Measurements from ENCODE around the gene ELOVL3. TPM values are rescaled to one million over a fixed set of nuclear protein-coding genes. Genes with fewer than 3 reads are reported as not detected.
A peak's percentile ranks its signal among the peaks of the same experiment; 100 is the strongest.
"Not testable (repeated sequence)": the region's sequence is repeated elsewhere in the genome, so short reads cannot be mapped to it uniquely, and the experiment has no call there.

Gene ELOVL3
- total RNA-seq, 3 donors from 2014 or later, result not detected

- DNase-seq (no peak), ATAC-seq (no peak)
- Mint-ChIP-seq H3K9me3 (no peaks in the 10 kb centered on the region), H3K27me3 (ENCODE audit: low read depth) (peaks cover 16% of the 10 kb centered on the region), H3K4me1 (ENCODE audit: low read depth) (peaks cover 2% of the 10 kb centered on the region), H3K36me3 (ENCODE audit: insufficient read depth) (no peaks in the 10 kb centered on the region), H3K4me3 (no peak overlapping the region)
These were observed 8.9 kb downstream of the ELOVL3 start for GRCh38 chr10:102234888-102235597.

- DNase-seq (no peak), ATAC-seq (no peak)
- Mint-ChIP-seq H3K9me3 (no peaks in the 10 kb centered on the region), H3K36me3 (ENCODE audit: insufficient read depth) (no peaks in the 10 kb centered on the region), H3K27me3 (ENCODE audit: low read depth) (peaks cover 20% of the 10 kb centered on the region), H3K4me3 (no peak overlapping the region), H3K4me1 (ENCODE audit: low read depth) (peaks cover 3% of the 10 kb centered on the region)
These were observed 9.5 kb downstream of the ELOVL3 start for GRCh38 chr10:102235598-102235920.

- ATAC-seq, result no peak
- no peaks in the 10 kb centered on the region for H3K36me3 Mint-ChIP-seq (ENCODE audit: insufficient read depth)
- H3K4me3 Mint-ChIP-seq, result no peak overlapping the region
- peaks cover 5% of the 10 kb centered on the region for H3K4me1 Mint-ChIP-seq (ENCODE audit: low read depth)
- no peaks in the 10 kb centered on the region for H3K9me3 Mint-ChIP-seq
- no peak for DNase-seq
- peaks cover 23% of the 10 kb centered on the region for H3K27me3 Mint-ChIP-seq (ENCODE audit: low read depth)
These were observed 9.9 kb downstream of the ELOVL3 start for GRCh38 chr10:102236006-102236405.

GRCh38 chr10:102237711-102238252 is 11.7 kb downstream of the ELOVL3 start:
- no peak for DNase-seq
- no peaks in the 10 kb centered on the region for H3K9me3 Mint-ChIP-seq
- H3K36me3 Mint-ChIP-seq (ENCODE audit: insufficient read depth), result no peaks in the 10 kb centered on the region
- H3K4me1 Mint-ChIP-seq (ENCODE audit: low read depth), result peaks cover 14% of the 10 kb centered on the region
- peaks cover 28% of the 10 kb centered on the region for H3K27me3 Mint-ChIP-seq (ENCODE audit: low read depth)
- no peak overlapping the region for H3K4me3 Mint-ChIP-seq
- ATAC-seq, result no peak

- Mint-ChIP-seq H3K36me3 (ENCODE audit: insufficient read depth) (no peaks in the 10 kb centered on the region), H3K9me3 (no peaks in the 10 kb centered on the region), H3K4me3 (peak overlapping the region; percentile 50), H3K4me1 (ENCODE audit: low read depth) (peaks cover 22% of the 10 kb centered on the region), H3K27me3 (ENCODE audit: low read depth) (peaks cover 24% of the 10 kb centered on the region)
- no peak for ATAC-seq
- DNase-seq, result no peak
These were observed 14.4 kb downstream of the ELOVL3 start for GRCh38 chr10:102240467-102241031.

GRCh38 chr10:102241032-102241443 is 14.9 kb downstream of the ELOVL3 start:
- peak overlapping the region; percentile 50 for H3K4me3 Mint-ChIP-seq
- H3K9me3 Mint-ChIP-seq, result no peaks in the 10 kb centered on the region
- H3K4me1 Mint-ChIP-seq (ENCODE audit: low read depth), result peaks cover 22% of the 10 kb centered on the region
- ATAC-seq, result no peak
- no peaks in the 10 kb centered on the region for H3K36me3 Mint-ChIP-seq (ENCODE audit: insufficient read depth)
- H3K27me3 Mint-ChIP-seq (ENCODE audit: low read depth), result peaks cover 24% of the 10 kb centered on the region
- DNase-seq, result no peak

GRCh38 chr10:102241444-102242117 is 15.5 kb downstream of the ELOVL3 start, which contains the start of gene PITX3:
TSS of gene PITX3 (minus strand) at chr10:102241512. CDS start at chr10:102232080, 9,432 bp downstream.
- ATAC-seq (peak; percentile 69 to 72), DNase-seq (peak; percentile 81)
- H3K4me1 Mint-ChIP-seq (ENCODE audit: low read depth), result peaks cover 27% of the 10 kb centered on the region
- H3K36me3 Mint-ChIP-seq (ENCODE audit: insufficient read depth), result no peaks in the 10 kb centered on the region
- no peaks in the 10 kb centered on the region for H3K9me3 Mint-ChIP-seq
- peaks cover 24% of the 10 kb centered on the region for H3K27me3 Mint-ChIP-seq (ENCODE audit: low read depth)
- peak within 1 kb of the TSS; percentile 80 for H3K4me3 Mint-ChIP-seq

GRCh38 chr10:102242118-102242485 is 16.0 kb downstream of the ELOVL3 start:
- Mint-ChIP-seq H3K27me3 (ENCODE audit: low read depth) (peaks cover 24% of the 10 kb centered on the region), H3K4me1 (ENCODE audit: low read depth) (peaks cover 32% of the 10 kb centered on the region), H3K36me3 (ENCODE audit: insufficient read depth) (no peaks in the 10 kb centered on the region), H3K9me3 (no peaks in the 10 kb centered on the region), H3K4me3 (peak overlapping the region; percentile 80)
- no peak for DNase-seq
- no peak for ATAC-seq

- Mint-ChIP-seq H3K27me3 (ENCODE audit: low read depth) (peaks cover 24% of the 10 kb centered on the region), H3K36me3 (ENCODE audit: insufficient read depth) (peaks cover 4% of the 10 kb centered on the region), H3K4me3 (no peak overlapping the region), H3K9me3 (no peaks in the 10 kb centered on the region), H3K4me1 (ENCODE audit: low read depth) (peaks cover 44% of the 10 kb centered on the region)
- DNase-seq (no peak), ATAC-seq (no peak)
These were observed 17.2 kb downstream of the ELOVL3 start for GRCh38 chr10:102243309-102243708.

GRCh38 chr10:102245082-102245931 is 19.2 kb downstream of the ELOVL3 start, which contains the start of gene GBF1:
TSS of gene GBF1 (plus strand) at chr10:102245532. CDS start at chr10:102258939, 13,407 bp downstream.
- Mint-ChIP-seq H3K4me1 (ENCODE audit: low read depth) (peaks cover 53% of the 10 kb centered on the region), H3K9me3 (no peaks in the 10 kb centered on the region), H3K36me3 (ENCODE audit: insufficient read depth) (peaks cover 4% of the 10 kb centered on the region), H3K4me3 (peak within 1 kb of the TSS; percentile 99), H3K27me3 (ENCODE audit: low read depth) (peaks cover 20% of the 10 kb centered on the region)
- DNase-seq, result peak; percentile 78
- ATAC-seq, result peak; percentile 88

GRCh38 chr10:102245932-102246251 is 19.8 kb downstream of the ELOVL3 start:
- peak overlapping the region; percentile 99 for H3K4me3 Mint-ChIP-seq
- peaks cover 16% of the 10 kb centered on the region for H3K27me3 Mint-ChIP-seq (ENCODE audit: low read depth)
- no peaks in the 10 kb centered on the region for H3K9me3 Mint-ChIP-seq
- no peak for ATAC-seq
- no peak for DNase-seq
- peaks cover 4% of the 10 kb centered on the region for H3K36me3 Mint-ChIP-seq (ENCODE audit: insufficient read depth)
- H3K4me1 Mint-ChIP-seq (ENCODE audit: low read depth), result peaks cover 50% of the 10 kb centered on the region

GRCh38 chr10:102246261-102246660 is 20.2 kb downstream of the ELOVL3 start:
- ATAC-seq (no peak), DNase-seq (no peak)
- Mint-ChIP-seq H3K4me1 (ENCODE audit: low read depth) (peaks cover 48% of the 10 kb centered on the region), H3K36me3 (ENCODE audit: insufficient read depth) (peaks cover 4% of the 10 kb centered on the region), H3K4me3 (peak overlapping the region; percentile 99), H3K9me3 (no peaks in the 10 kb centered on the region), H3K27me3 (ENCODE audit: low read depth) (peaks cover 14% of the 10 kb centered on the region)

- peaks cover 4% of the 10 kb centered on the region for H3K36me3 Mint-ChIP-seq (ENCODE audit: insufficient read depth)
- H3K4me3 Mint-ChIP-seq, result peak overlapping the region; percentile 99
- no peak for ATAC-seq
- peaks cover 4% of the 10 kb centered on the region for H3K27me3 Mint-ChIP-seq (ENCODE audit: low read depth)
- no peak for DNase-seq
- H3K4me1 Mint-ChIP-seq (ENCODE audit: low read depth), result peaks cover 42% of the 10 kb centered on the region
- no peaks in the 10 kb centered on the region for H3K9me3 Mint-ChIP-seq
These were observed 21.6 kb downstream of the ELOVL3 start for GRCh38 chr10:102247734-102248133.

GRCh38 chr10:102252508-102252907 is 26.4 kb downstream of the ELOVL3 start:
- not testable (repeated sequence) for H3K9me3 Mint-ChIP-seq; H3K4me3 Mint-ChIP-seq; H3K27me3 Mint-ChIP-seq (ENCODE audit: low read depth); ATAC-seq; DNase-seq; H3K36me3 Mint-ChIP-seq (ENCODE audit: insufficient read depth)
- H3K4me1 Mint-ChIP-seq (ENCODE audit: low read depth), result peaks cover 32% of the 10 kb centered on the region

Data from activated T-cell treated with anti-CD3 and anti-CD28 coated beads, Interleukin-2, amount 50 U/mL, for 4 hours (primary cell).